GM23338 (cell line): ENCODE data around the gene F2. TPM values are rescaled to one million over a fixed set of nuclear protein-coding genes. Genes with fewer than 3 reads are reported as not detected.

Source experiments
- ATAC-seq: fragments of 200-7000 bp; cut with Tn5 transposase; 3 replicates; pipeline ENCODE4 v1.9.1; 2020
- DNase-seq: peaks from one replicate; pipeline ENCODE4 v3.0.0-alpha.2; 2015; ENCODE audit warnings: low spot score
- H2AFZ ChIP-seq: fragments of 200-600 bp; sonication (generic); 2 replicates; pipeline ENCODE4 v1.8.0; 2016; ENCODE audit warnings: antibody characterized with exemption, mild to moderate bottlenecking, moderate library complexity
- H3F3A ChIP-seq: fragments of 200-600 bp; sonication (generic); replicated peaks from 2 replicates; pipeline ENCODE4 v1.8.0; 2017; ENCODE audit warnings: antibody characterized with exemption, mixed run types, low read depth
- H3K27ac ChIP-seq: fragments of 200-600 bp; sonication (generic); 2 replicates; pipeline ENCODE4 v1.6.1; 2016; ENCODE audit warnings: low read depth
- H3K27me3 ChIP-seq: fragments of 200-600 bp; sonication (generic); 2 replicates; pipeline ENCODE4 v1.8.0; 2016; ENCODE audit warnings: mild to moderate bottlenecking, mixed run types, moderate library complexity; ENCODE audit not compliant: insufficient read depth
- H3K36me3 ChIP-seq: fragments of 200-600 bp; sonication (generic); 2 replicates; pipeline ENCODE4 v1.8.0; 2016; ENCODE audit warnings: mild to moderate bottlenecking; ENCODE audit not compliant: insufficient read depth
- H3K4me1 ChIP-seq: fragments of 200-600 bp; sonication (generic); 2 replicates; pipeline ENCODE4 v1.8.0; 2016; ENCODE audit warnings: mild to moderate bottlenecking, moderate library complexity; ENCODE audit not compliant: insufficient read depth
- H3K4me2 ChIP-seq: fragments of 200-600 bp; sonication (generic); 2 replicates; pipeline ENCODE4 v1.7.1; 2017; ENCODE audit warnings: mixed run types
- H3K4me3 ChIP-seq: fragments of 200-600 bp; sonication (generic); 2 replicates; pipeline ENCODE4 v1.6.1; 2016; ENCODE audit warnings: mixed run types
- H3K79me2 ChIP-seq: fragments of 200-600 bp; sonication (generic); replicated peaks from 2 replicates; pipeline ENCODE4 v1.8.0; 2017; ENCODE audit warnings: mild to moderate bottlenecking; ENCODE audit not compliant: insufficient read depth
- H3K9me2 ChIP-seq: fragments of 200-600 bp; sonication (generic); 2 replicates; pipeline ENCODE4 v1.8.0; 2017; ENCODE audit not compliant: insufficient read depth
- H4K20me1 ChIP-seq: fragments of 200-600 bp; sonication (generic); replicated peaks from 2 replicates; pipeline ENCODE4 v1.8.0; 2017; ENCODE audit warnings: mild to moderate bottlenecking; ENCODE audit not compliant: insufficient read depth
- H3K27ac Mint-ChIP-seq: 2 replicates; pipeline ENCODE4 v1.8.0; 2020; ENCODE audit warnings: inconsistent platforms, mild to moderate bottlenecking, moderate library complexity, mixed read lengths
- H3K27me3 Mint-ChIP-seq: 3 replicates; pipeline ENCODE4 v1.8.0; 2022; ENCODE audit warnings: low read depth, mild to moderate bottlenecking, moderate library complexity, mixed read lengths, inconsistent platforms; ENCODE audit not compliant: insufficient read depth, poor library complexity
- H3K36me3 Mint-ChIP-seq: 3 replicates; pipeline ENCODE4 v1.8.0; 2021; ENCODE audit warnings: low read depth, mild to moderate bottlenecking, inconsistent platforms, moderate library complexity, mixed read lengths
- H3K4me1 Mint-ChIP-seq: 3 replicates; pipeline ENCODE4 v1.8.0; 2020; ENCODE audit warnings: mild to moderate bottlenecking, inconsistent platforms, mixed read lengths
- H3K4me3 Mint-ChIP-seq: 3 replicates; pipeline ENCODE4 v1.8.0; 2021; ENCODE audit warnings: moderate library complexity, mild to moderate bottlenecking, inconsistent platforms, mixed read lengths
- H3K9me3 Mint-ChIP-seq: 3 replicates; pipeline ENCODE4 v1.8.0; 2020; ENCODE audit warnings: moderate library complexity, mild to moderate bottlenecking, inconsistent platforms, mixed read lengths
- CREB1 ChIP-seq: fragments of 250-450 bp; sonication (Bioruptor Pico); IDR thresholded peaks from 2 replicates; pipeline ENCODE4 v1.5.0; 2020; ENCODE audit warnings: low read depth, mild to moderate bottlenecking, moderate library complexity
- CTCF ChIP-seq, 2 experiments: fragments of 200-600 bp in 1 of 2; sonication (generic) in 1 of 2; conservative IDR thresholded peaks; 2 replicates each; pipeline versions ENCODE4 v1.5.1 to v1.6.1; 2016 to 2017; ENCODE audit warnings: antibody characterized with exemption in 2 of 2, low read depth in 2 of 2, mild to moderate bottlenecking in 2 of 2, moderate library complexity in 1 of 2
- ETS1 ChIP-seq: IDR thresholded peaks from 2 replicates; pipeline ENCODE4 v1.6.1; 2016; ENCODE audit warnings: antibody characterized with exemption
- EZH2 ChIP-seq: fragments of 200-600 bp; sonication (generic); IDR thresholded peaks from one replicate; pipeline ENCODE4 v1.8.0; 2017; ENCODE audit warnings: antibody characterized with exemption, mild to moderate bottlenecking, low read depth; ENCODE audit not compliant: unreplicated experiment
- EZH2phosphoT487 ChIP-seq: fragments of 200-600 bp; sonication (generic); IDR thresholded peaks from one replicate; pipeline ENCODE4 v1.8.1; 2018; ENCODE audit warnings: antibody characterized with exemption; ENCODE audit not compliant: unreplicated experiment
- JUNB ChIP-seq: IDR thresholded peaks from one replicate; pipeline ENCODE4 v1.6.1; 2016; ENCODE audit warnings: antibody characterized with exemption; ENCODE audit not compliant: unreplicated experiment
- NANOG ChIP-seq: IDR thresholded peaks from 2 replicates; pipeline ENCODE4 v1.6.1; 2016; ENCODE audit warnings: antibody characterized with exemption, borderline replicate concordance
- POLR2AphosphoS5 ChIP-seq: IDR thresholded peaks from 2 replicates; pipeline ENCODE4 v1.6.1; 2016; ENCODE audit warnings: antibody characterized with exemption, low read depth
- REST ChIP-seq: IDR thresholded peaks from one replicate; pipeline ENCODE4 v1.6.1; 2018; ENCODE audit warnings: antibody characterized with exemption; ENCODE audit not compliant: unreplicated experiment
- STAT1 ChIP-seq: IDR thresholded peaks from one replicate; pipeline ENCODE4 v1.6.1; 2016; ENCODE audit warnings: antibody characterized with exemption; ENCODE audit not compliant: unreplicated experiment
- ZNF114 ChIP-seq: fragments of 250-450 bp; sonication (Bioruptor Pico); IDR thresholded peaks from 2 replicates; pipeline ENCODE4 v1.5.0; 2020; ENCODE audit warnings: mild to moderate bottlenecking, moderate library complexity
- ZNF331 ChIP-seq: fragments of 250-450 bp; sonication (Bioruptor Pico); IDR thresholded peaks from 2 replicates; pipeline ENCODE4 v1.5.0; 2020; ENCODE audit warnings: low read depth, mild to moderate bottlenecking, moderate library complexity
- ZNF462 ChIP-seq: fragments of 250-450 bp; sonication (Bioruptor Pico); IDR thresholded peaks from 2 replicates; pipeline ENCODE4 v1.5.0; 2020; ENCODE audit warnings: mild to moderate bottlenecking, moderate library complexity
- polyA plus RNA-seq: library from polyadenylated mRNA; unstranded; fragments of >200 nt; fragmentation: Nextera tagmentation; extraction: Ambion mirVana; gene quantifications from 2 replicates; pipeline ENCODE4 v1.2.1, GENCODE V29; 2016
- total RNA-seq: library from RNA; depleted of rRNA; stranded (reverse); fragments of >200 nt; shearing (Covaris generic); gene quantifications from 2 replicates; pipeline ENCODE4 v1.2.3, GENCODE V29; 2014

Gene F2
- total and polyA plus RNA-seq, 2 experiments from 2014 or later, result 0.21 TPM; not detected in 1

GRCh38 chr11:46679241-46680163 lies 39.5 kb upstream of the F2 start:
- peaks cover 2% of the 10 kb centered on the region; the same call in 1 of the 2 replicates for H3F3A ChIP-seq
- H3K27ac ChIP-seq, result no peak overlapping the region
- H3K4me2 ChIP-seq, result no peak overlapping the region
- ATAC-seq (no peak), DNase-seq (no peak)
- H2AFZ ChIP-seq, result no peak overlapping the region
- H3K27ac Mint-ChIP-seq, result no peak overlapping the region
- H3K9me3 Mint-ChIP-seq, result no peaks in the 10 kb centered on the region
- peaks cover 9% of the 10 kb centered on the region for H3K27me3 Mint-ChIP-seq
- H3K79me2 ChIP-seq, result no peaks in the 10 kb centered on the region
- no peak overlapping the region for H3K4me3 ChIP-seq
- H3K4me1 ChIP-seq, result peaks cover 12% of the 10 kb centered on the region
- H3K27me3 ChIP-seq, result no peaks in the 10 kb centered on the region
- no peak for TF ChIP-seq STAT1
- no peak for TF ChIP-seq CREB1 (CRISPR knock-in tag)
- TF ChIP-seq REST, result no peak
- TF ChIP-seq ZNF331 (CRISPR knock-in tag), result no peak
- no peak for TF ChIP-seq ETS1
- TF ChIP-seq EZH2, result no peak
- TF ChIP-seq EZH2phosphoT487, result no peak
- TF ChIP-seq POLR2AphosphoS5, result no peak
- TF ChIP-seq NANOG, result no peak
- TF ChIP-seq JUNB, result no peak
- TF ChIP-seq ZNF462 (CRISPR knock-in tag), result no peak
- TF ChIP-seq ZNF114 (CRISPR knock-in tag), result no peak
- no peak for TF ChIP-seq CTCF (conservative IDR thresholded peaks at IDR 0.05; ENCODE audit: low read depth in 2 of 2)
- no peak overlapping the region for H3K4me3 Mint-ChIP-seq
- H3K4me1 Mint-ChIP-seq, result peaks cover 13% of the 10 kb centered on the region
- no peaks in the 10 kb centered on the region for H3K9me2 ChIP-seq
- H3K36me3 Mint-ChIP-seq, result peaks cover 3% of the 10 kb centered on the region
- H4K20me1 ChIP-seq, result no peaks in the 10 kb centered on the region
- no peaks in the 10 kb centered on the region for H3K36me3 ChIP-seq
